Left renal pelvis (tissue), 4 donors: ENCODE results near the gene HTRA1. TPM values are rescaled to one million over a fixed set of nuclear protein-coding genes. Genes with fewer than 3 reads are reported as not detected.

ENCODE experiments used
- DNase-seq, 4 donors: peaks; one replicate each; pipeline ENCODE4 v3.0.0-alpha.2; 2013; ENCODE audit warnings: low read depth in 4 of 4, low spot score in 3 of 4
- polyA plus RNA-seq, 4 donors: library from polyadenylated mRNA; unstranded; fragments of 120-200 nt; gene quantifications; one replicate each; pipeline ENCODE4 v1.2.1, GENCODE V29; 2013; ENCODE audit not compliant: insufficient read length in 4 of 4

The HTRA1 gene
- polyA plus RNA-seq, 4 donors = 150 to 199 (median 179) TPM

DNA sequence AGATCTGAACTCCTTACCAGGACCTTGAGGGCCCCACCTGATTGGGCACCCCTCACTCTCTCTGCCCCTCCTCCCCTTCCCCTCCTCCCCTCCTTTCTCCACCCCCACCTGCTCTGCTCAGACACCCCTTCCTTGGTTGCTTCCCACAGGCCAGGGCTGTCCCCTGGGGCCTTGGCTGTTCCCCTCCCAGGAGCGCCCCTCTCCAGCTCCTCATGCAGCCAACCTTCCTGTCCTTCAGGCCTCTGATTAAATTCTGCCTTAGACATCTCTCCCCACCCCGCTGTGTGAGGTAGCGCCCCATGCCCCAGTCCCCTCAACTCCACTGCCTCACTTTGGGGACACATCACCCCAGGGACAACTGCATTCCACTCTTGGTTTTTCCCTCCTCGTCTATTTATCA lies 32.4 kb downstream of the HTRA1 start:
- no peak for DNase-seq

DNA sequence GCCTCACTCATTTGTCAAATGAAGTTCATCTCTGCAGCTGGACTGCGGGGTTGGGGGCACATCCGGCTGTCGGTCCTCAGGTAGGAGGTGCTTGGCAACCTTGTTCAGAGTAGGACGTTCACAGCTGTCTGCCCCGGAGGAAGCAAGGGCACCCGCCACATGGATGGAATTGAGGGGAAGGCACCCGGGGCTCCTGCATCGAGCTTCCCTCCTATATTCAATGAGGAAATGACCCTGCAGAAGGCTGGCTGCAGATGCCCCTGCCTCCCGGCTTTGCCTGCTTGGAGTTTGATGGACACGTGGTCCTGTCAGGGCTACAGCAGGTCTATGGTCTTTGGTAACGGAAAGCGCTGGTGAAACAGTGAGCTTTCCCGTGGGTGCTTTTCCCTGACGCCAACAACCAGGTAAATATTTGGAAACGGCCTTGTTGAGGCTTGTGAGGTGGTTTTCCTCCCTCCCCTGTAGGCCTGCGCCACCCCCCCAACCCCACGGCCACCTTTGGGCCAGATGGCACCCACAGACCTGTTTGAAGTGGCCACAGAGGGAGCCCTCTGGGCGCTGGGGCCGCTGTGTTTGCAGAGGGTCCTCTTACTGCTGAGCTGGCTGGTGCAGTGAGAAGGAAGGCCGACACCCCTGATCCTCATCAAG lies 32.9 kb downstream of the HTRA1 start:
- no peak for DNase-seq

DNA sequence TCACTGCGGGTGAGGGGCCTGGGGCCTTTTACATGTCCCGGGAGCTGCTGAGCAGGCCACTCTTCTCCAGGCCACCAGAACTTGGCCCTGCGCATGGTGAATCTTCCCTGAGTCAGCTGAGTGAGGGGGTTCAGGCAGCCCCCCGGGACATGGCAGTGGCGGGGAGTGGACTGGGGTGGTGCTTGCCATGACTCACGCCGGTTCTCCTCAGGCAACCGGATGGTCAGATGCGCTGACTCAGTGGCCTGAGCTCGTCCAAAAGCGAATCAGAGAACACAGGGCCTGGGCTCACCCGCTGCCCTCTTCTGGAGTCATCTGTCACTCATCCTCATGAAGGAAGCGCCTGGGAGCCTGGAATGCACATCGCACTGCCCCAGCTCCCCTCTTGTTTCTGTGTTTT lies 33.5 kb downstream of the HTRA1 start:
- no peak for DNase-seq

DNA sequence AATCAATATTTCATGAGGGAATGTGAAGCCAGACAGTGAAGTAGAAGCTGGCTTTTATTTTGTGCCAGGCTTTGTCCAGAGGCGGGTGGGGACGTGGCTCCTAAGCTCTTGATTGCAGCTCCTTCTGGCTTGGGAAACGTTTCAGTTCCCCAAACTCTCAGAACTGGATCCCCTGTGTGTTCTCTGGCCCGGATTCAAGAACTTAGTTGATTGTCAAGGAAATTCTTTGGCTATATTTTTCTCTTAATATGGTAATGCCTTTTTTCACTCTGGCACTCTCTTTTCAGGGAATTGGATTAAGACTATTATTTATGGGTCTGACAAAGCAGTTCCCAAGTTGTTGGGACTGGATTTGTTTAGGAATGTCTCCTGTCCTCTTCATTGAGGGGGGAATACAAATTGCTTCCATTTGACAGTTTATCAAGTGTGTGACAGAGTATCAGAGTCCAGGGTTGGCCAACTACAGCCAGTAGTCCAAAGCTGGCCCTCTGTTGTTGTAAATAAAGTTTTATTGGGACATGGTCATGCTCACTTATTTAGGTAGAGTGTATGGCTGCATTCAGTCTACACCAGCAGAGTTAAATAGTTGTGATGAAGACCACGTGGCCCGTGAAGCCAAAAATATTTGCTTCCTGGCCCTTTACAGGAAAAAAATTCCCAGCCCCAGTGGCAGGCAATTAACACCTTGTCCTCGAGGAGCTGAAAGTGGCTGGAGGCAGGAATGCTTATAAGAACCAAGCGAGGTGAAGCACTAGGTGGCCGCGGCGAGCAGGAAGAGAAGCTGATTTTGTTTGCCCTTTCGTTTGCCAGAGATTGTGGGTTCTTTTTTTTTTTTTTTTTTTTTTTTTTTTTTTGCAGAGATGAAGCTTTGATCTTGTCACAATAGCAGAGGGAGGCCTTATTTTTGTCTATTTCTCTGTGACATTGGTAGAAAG lies 34.3 kb downstream of the HTRA1 start:
- no peak for DNase-seq

DNA sequence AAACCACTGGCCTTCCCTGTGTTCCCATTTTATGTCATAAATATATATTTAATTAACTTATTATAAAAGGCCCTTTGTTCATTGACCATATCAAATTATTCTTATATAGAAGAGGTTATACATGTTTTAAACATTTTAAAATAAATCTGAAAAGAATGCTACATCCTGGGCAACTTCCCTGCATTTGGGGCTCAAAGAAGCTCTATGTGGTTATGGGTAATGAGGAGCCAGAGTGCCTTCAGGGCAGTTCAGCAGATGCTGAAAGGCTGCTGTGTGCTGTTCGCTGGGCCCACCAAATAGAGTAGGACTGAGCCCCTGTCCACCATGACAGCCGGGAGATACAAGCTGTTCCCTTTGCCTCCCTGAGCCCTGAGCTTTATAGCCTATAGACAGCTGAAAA lies 35.9 kb downstream of the HTRA1 start:
- no peak for DNase-seq

DNA sequence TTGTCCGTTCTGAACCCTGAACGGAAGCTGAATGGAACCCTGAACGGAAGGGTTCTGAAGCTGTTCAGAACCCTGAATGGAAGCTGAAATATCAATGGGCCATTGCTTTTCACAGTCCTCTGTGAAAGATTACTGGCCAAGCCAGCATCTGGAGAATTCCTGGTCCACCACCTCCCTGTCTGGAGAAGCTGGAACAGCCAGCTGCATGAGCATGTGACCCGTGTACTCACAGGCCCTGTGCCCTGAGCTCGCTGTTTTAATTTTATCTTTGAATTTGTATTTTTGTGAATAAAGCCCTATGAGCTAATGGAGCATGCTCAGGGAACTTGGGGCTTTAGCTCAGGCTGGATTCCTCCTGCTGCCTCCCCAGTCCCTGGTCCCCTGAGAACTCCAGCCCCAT lies 37.2 kb downstream of the HTRA1 start:
- DNase-seq = no peak

DNA sequence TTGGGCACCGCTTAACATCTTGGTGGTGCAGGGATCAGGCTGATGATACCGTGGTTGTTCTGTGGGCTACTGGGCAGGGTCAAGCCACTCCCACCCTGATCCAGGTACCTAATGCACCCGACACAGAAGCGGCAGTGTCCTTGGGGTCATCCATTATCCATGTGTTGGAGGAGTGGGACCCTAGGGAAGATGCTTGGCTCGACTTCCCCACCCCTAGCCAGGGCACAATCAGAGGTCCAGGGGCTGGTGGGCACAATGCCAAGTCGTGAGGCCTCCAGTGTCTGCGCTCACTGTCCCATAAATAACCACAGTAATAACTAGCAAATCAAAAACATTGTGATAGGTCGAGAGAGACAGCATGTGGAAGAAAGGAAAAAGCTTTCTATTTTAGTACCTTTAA lies 37.7 kb downstream of the HTRA1 start:
- DNase-seq = no peak

DNA sequence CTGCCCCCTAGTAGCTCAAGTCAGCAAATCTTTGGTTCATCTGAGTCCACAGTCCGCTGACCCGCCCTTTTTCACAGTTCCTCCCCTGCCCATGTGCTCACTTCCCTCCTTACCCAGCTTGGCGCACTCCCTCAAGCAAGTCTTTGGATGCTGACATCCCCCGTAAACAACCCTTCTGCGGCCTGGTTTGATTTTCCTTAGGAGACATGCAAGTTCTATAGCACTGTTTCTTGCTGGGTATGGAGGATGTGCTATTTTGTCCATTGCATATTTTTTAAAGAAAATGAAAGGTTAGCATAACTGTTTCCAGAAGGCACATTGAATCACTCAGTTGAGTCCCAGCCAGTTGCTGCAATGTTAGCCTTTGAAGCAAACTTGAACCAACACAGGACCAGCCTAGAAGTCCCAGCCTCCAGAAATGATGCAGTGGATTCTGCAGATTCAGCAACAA lies 38.2 kb downstream of the HTRA1 start:
- no peak for DNase-seq

DNA sequence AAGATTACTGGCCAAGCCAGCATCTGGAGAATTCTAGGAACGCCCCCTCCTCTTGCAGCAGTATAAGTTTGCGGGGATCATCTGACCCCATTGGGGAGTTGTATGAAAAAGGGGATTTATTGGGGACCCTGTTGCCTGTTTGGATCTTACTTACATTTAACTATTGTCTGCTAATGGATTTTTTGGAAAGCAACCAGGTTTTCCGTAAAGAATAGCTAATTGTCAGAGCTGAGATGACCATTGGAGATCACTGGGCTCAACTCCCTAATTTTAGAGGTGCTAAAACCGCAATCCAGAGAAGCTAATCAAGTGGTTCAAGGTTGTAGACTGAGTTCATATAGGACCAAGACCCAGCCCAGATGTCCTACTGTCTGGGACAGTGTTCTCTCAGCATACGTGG lies 38.8 kb downstream of the HTRA1 start:
- no peak for DNase-seq

DNA sequence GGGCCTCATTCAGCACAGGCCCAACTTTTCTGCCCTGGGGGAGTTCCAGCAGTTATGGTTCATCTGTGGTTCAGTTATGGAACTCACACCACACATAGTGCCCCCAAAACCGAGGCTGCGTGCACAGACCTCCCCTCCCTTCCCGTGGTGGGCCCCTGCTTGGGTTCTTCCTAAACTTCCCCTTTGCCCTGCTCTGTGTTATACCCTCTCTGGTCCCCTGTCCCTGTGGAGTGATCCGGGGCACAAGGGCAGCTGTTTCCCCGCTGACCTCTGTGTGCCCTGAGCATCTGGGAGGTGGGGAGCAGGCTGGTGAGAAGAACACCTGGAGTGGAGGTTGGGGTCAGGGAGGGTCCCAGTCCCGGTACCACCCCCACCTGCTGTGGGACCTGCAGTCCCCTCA lies 39.4 kb downstream of the HTRA1 start:
- no peak for DNase-seq

DNA sequence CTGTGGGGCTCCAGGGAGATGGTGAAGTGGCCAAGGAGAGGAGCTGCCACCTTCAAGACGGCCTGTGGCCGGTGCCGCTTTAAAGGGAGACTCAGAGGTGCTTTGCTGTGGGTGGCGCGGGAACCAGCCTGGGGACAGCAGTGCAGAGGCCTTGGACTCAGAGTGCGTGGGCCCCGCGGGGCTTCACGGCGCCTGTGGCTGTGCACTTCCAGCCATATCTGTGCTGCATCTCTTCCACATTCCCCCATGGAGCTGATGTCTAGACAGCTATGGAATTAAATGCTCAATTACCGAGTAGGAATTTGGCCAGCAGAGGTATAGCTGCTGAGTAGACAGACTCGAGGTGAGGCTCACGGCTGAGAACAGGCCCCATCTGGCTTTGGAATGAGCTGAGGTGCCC lies 41.7 kb downstream of the HTRA1 start:
- no peak for DNase-seq

DNA sequence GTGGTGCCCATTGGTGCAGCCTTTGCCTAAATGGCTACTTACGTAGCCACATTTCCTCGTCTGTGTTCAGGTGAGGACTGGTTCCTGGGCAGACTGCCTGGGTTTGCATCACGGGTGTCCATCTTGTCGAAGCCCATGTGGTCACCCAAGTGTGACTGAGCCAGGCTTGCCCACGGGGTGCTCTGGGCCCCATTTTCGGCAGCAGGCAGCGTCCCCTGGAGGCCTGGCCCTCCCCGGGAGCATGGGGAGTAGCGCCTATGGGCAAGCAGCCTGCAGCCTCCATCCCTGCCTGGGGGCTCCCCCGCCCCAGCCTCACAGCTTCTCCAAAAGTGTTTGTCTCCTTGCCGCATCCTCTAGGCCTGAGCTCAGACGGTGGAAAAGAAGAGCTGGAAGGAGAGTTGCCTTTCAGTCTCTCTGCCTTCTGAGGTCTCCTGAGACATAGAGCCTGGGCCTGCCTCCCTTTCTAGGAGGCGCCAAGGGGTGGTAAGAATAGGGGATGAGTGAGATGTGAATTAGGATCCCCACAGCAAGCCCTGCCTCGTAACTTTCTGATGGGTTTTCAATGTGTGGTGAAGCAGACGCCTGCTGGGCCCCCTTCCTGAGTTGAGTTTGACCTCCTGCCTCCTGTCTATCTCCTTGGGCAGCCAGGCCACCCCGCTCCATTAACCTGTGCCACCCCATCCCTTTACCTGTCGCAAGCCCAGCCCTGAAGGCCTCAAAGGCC lies 42.7 kb downstream of the HTRA1 start:
- no peak for DNase-seq

DNA sequence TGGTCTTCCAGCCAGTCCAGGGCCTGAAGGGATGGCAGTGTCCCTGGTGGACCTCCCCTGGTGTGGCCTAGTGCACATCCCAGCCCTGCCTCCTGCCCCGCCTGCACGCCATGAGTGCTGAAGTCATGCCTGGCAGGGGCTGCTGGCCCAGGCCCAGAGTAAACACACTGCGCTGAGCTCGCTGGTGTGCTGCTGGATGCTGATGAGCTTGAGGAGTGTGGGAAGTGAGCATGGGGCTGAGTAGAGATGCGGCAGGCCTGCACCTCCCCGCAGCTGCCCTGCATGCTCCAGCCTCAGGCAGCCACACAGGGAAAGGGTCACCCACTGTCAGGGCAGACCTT lies 43.2 kb downstream of the HTRA1 start:
- no peak for DNase-seq

DNA sequence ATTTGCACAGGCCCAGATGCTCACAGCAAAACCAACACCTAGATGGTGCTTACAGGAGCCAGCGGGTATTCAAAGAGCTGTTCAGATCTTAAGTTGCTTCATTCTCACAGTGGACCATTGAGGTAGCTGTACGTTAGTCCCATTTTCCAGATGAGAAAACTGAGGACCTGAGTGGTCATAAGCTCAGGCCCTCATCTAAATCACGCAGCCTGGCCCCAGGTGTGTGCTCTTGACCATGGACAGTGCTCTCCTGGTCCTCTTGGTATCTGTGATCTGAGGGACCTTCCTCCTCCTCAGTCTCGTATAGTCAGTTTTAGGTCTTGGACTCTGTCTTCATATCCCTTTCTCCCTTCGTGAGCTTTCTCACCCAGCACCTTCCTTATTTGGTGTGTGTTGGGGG lies 43.7 kb downstream of the HTRA1 start:
- no peak for DNase-seq

DNA sequence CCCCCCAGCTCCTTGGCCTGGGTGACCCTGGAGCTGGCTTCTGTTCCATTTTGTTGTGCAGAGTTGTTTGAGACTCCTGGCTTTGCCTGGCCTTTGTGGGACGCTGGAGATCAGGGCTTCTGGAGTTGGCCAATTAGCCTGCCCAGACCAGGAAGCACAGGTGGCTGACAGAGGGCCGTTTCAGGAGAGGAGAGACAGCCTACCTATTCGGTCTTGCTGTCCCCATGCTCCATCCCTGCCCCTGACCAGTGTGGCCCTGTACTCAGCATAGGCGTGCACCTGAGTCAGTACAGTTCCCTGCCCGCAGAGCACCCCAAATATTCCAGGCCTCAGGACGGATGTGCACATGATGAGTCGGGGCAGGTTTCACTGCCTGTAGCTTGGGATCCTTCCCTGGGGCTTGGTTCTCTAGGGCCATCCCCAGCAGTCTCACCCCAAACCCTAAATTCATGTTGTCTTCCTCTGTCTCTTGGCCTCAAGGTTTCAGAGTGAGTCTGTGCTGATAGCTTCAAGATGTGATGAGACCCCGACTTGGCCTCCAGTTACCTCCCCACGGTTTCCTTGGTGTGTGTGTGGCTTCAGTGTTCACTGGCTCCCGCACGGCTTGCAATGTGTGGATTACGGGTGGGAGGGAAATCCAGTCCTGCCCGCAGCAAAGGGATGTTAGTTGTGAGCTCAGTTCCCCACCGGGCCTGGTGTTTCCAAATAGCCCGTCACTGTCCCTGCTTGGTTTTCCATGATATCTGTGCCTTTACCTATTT lies 44.7 kb downstream of the HTRA1 start:
- DNase-seq = no peak

DNA sequence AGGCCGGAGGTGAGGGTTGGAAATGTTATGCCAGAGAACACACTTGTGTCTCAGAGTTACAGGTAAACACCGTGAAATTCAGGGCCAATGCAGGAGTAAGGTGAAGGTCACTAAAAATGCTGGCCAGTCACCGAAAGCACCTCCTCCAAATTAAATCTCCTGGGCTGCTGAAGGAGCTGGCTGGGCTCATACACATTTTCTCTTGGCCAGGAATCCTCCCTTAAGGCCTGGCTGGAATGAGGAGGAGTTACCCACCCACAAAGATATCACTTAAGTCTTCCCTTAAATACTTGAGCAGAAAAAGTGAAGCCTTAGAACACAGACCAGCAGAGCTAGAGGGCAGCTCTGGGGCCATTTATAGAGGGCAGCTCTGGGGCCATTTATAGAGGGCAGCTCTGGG lies 46.3 kb downstream of the HTRA1 start:
- no peak for DNase-seq

DNA sequence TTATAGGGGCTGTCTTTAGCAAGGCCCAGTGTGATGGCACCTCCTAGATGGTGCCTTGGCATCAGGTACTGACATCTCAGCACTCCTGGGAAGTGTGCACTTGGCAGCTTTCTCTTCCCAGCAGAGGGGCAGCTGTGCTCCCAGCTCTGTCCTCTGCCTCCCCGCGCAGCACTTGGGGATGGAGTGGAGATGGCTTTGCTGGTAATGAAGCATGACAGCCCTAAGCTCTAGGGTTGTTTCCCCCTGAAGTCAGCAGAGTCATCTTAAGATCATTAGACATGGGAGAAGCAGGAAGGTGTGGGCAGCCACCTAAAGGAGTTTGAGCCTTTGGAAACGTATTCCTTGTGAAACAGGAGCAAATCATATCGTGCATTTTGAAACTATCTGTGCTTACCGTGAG lies 46.7 kb downstream of the HTRA1 start:
- no peak for DNase-seq

DNA sequence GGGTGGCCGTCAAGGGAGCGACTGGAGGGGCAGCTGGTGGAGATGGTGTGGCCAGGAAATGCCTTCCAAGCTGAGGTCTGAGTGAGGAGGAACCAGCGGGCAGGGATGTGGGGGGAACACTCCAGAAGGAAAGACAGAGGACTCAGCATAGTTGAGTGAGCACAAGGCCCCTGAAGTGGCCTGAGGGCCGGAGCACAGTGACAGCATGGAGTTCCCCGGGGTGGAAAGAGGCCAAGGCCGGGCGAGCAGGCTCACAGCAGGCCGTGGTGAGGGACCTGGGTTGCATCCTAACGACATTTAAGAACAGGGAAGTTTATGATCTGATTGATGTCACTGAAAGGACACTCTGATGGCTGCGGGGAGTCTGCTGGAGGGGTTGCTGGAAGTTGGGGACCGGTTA lies 48.0 kb downstream of the HTRA1 start:
- no peak for DNase-seq

DNA sequence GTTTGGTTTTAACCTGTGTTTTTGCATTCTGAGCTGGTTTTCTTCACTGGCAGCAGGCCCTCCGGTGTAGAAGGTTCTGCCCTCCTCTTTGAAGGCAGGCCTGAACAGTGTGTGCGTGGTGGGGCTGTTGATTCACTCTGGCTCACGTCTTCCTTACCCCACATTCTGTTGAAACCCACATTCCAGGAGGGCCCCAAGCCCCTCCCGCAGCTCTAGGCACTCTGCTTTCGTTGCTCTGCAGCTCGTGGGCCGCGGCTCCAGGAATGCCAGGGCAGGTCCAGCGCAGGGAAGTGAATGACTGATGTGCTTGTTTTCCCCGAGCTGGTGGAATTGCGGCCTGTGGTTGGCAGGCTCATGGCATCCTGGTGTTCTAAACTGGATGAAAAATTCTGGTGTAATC lies 49.0 kb downstream of the HTRA1 start:
- DNase-seq = no peak

DNA sequence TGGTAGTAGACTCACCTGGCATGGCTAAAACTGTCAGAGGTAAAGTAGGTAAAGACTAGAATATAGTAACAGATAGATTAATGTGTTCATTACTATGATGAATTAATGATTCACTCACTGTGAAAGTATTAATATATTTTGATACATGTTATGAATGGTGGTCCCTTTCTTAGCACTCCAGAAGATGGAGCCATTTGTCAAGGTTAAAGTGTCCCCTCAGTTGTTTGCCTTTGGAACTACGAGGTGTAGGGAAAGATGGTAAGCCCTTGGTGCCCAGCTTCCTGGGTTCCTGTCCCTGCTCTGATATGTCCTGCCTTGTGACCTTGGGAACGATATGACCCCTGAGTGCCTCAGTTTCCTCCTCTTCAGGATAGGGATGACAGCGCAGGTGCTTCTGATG lies 49.4 kb downstream of the HTRA1 start:
- DNase-seq = no peak

DNA sequence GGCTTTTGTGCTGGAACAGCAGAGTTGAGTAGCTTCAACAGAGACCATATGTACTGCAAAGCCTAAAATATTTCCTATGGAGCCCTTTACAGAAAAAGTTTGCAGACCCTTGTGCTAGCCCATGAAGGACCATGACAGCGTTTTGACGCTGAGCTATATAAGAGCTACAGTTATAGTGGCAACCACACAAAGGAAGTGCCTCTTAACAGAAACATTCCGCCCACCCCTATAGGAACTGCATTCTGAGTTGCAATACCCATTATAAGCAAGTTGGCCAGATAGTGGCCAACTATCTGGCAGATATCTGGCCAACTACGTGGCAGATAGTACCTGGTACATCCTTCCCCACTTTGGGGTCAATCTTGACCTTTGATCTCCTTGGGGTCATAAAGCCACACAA lies 51.7 kb downstream of the HTRA1 start:
- DNase-seq = no peak
